GM10248 (cell line): ENCODE results near the gene BAIAP2L2.

Experiments
- CTCF ChIA-PET: fragments of 300-600 bp; sonication (Branson Sonifier 250); formaldehyde crosslinking; extraction: SDS; loops from one replicate; lab custom pipeline; 2021; ENCODE audit warnings: antibody characterized with exemption; lab: Yijun Ruan, JAX
- POLR2A ChIA-PET: fragments of 350-650 bp; sonication (Branson Sonifier 250); formaldehyde crosslinking; extraction: SDS; loops from one replicate; lab custom pipeline; 2020; ENCODE audit warnings: antibody characterized with exemption; lab: Yijun Ruan, JAX
- DNase-seq: peaks from one replicate; pipeline ENCODE4 v3.0.0; 2012; ENCODE audit errors: extremely low spot score
- TF ChIP-seq, protein P1 (sequence below): IDR thresholded peaks from 2 replicates; pipeline ENCODE4 v1.5.1; 2012; ENCODE audit warnings: mild to moderate bottlenecking, low read depth; ENCODE audit errors: extremely low read depth, missing control alignments, control extremely low read depth

The BAIAP2L2 gene

DNA sequence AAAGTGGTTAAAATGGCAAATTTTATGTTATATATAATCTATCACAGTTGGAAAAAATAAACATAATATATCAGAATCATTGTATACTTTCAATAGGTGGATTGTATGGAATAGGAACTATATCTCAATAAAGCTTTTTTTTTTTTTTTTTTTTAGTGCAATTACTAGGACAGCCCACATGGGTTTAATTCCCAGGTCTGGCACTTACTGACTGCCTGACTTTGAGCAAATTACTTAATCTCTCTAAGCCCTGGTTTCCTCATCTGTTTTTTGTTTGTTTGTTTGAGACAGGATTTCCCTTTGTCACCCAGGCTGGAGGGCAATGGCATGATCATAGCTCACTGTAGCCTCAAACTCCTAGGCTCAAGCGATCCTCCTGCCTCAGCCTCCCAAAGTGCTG, 26.1 kb upstream of the BAIAP2L2 start:
- CTCF ChIA-PET, result interaction anchor here (0.6 to 2.6 kb wide), 6 partner anchors 9 to 318 kb away, joined by 3 to 14 read pairs (median 5); no protein-coding TSS in a partner anchor
- POLR2A ChIA-PET, result interaction anchor here (0.7 kb wide), 1 partner anchor 40 kb away, joined by 4 read pairs; no protein-coding TSS in a partner anchor
- TF ChIP-seq, protein P1, sequence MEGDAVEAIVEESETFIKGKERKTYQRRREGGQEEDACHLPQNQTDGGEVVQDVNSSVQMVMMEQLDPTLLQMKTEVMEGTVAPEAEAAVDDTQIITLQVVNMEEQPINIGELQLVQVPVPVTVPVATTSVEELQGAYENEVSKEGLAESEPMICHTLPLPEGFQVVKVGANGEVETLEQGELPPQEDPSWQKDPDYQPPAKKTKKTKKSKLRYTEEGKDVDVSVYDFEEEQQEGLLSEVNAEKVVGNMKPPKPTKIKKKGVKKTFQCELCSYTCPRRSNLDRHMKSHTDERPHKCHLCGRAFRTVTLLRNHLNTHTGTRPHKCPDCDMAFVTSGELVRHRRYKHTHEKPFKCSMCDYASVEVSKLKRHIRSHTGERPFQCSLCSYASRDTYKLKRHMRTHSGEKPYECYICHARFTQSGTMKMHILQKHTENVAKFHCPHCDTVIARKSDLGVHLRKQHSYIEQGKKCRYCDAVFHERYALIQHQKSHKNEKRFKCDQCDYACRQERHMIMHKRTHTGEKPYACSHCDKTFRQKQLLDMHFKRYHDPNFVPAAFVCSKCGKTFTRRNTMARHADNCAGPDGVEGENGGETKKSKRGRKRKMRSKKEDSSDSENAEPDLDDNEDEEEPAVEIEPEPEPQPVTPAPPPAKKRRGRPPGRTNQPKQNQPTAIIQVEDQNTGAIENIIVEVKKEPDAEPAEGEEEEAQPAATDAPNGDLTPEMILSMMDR, result no peak
- no peak for DNase-seq

- no peak for DNase-seq
These were observed 24.7 kb upstream of the BAIAP2L2 start for GRCh38 chr22:38135133-38135706.

GRCh38 chr22:38133331-38133730, 22.8 kb upstream of the BAIAP2L2 start:
- CTCF ChIA-PET, result interaction anchor here (1.4 kb wide), 1 partner anchor 19 kb away, joined by 6 read pairs; no protein-coding TSS in a partner anchor

More at GRCh38 chr22:38135133-38135706, 24.7 kb upstream of the BAIAP2L2 start:
- CTCF ChIA-PET, result no interaction called here
- TF ChIP-seq, protein P1, result no peak
- POLR2A ChIA-PET, result no interaction called here

DNA sequence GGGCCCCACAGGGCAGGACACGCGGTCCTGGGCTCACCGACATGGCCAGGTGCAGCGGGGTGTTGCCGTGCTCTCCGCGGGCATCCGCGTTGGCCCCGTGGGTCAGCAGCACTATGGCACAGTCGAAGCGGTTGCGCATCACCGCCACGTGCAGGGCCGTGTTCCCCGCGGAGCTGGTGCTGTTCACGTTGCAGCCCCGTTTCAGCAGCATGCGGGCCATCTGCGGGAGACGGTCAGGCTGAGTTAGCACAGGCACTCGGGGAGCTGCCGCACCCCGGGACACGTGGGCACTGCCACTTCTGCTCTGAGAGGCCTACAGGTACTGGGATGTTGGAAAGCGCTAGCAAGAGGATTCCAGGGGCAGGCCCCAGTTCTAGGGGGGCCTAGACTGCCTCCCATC, 22.3 kb upstream of the BAIAP2L2 start:
- TF ChIP-seq, protein P1, result no peak
- ChIA-PET CTCF (interaction anchor here (1.4 kb wide), 1 partner anchor 18 kb away, joined by 6 read pairs; no protein-coding TSS in a partner anchor), POLR2A (no interaction called here)
- DNase-seq, result no peak

More at GRCh38 chr22:38133331-38133730, 22.8 kb upstream of the BAIAP2L2 start:
- TF ChIP-seq, protein P1, result no peak
- DNase-seq, result no peak
- POLR2A ChIA-PET, result no interaction called here

DNA sequence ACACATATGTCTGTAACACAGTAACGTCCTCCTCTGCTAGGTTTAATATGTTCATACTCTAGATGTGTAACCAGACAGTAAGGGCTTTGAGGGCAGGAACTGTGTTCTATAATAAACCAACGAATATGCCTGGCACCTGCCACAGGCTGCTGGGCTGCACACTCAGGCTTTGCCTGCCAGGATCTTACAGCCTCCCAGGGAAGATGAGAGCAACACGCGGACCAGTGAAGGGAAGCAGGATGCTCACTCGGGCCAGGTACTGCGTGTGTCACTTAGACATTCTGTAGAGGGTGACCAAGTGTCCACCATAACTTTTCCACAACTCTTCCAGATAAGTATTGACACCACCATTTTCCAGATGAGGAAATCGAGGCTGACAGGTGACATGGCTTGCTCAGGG, 21.7 kb upstream of the BAIAP2L2 start:
- ChIA-PET POLR2A (no interaction called here), CTCF (interaction anchor here (1.2 kb wide), 1 partner anchor 10 kb away, joined by 3 read pairs; no protein-coding TSS in a partner anchor)
- TF ChIP-seq, protein P1, result no peak
- no peak for DNase-seq

- POLR2A ChIA-PET, result no interaction called here
- CTCF ChIA-PET, result interaction anchor here (1.2 kb wide), 1 partner anchor 9 kb away, joined by 3 read pairs; no protein-coding TSS in a partner anchor
- DNase-seq, result no peak
- TF ChIP-seq, protein P1, result no peak
These were observed 20.9 kb upstream of the BAIAP2L2 start for GRCh38 chr22:38131399-38131798.
